Measurements from ENCODE around the gene FH. TPM values are rescaled to one million over a fixed set of nuclear protein-coding genes. Genes with fewer than 3 reads are reported as not detected.

FH gene
- total RNA-seq, 1 experiment from 2014 or later = 112 TPM

- CTCF ChIA-PET = interaction anchor here (0.9 kb wide), 1 partner anchor 30 kb away, joined by 3 read pairs; no protein-coding TSS in a partner anchor
- Mint-ChIP-seq H3K4me3 (ENCODE audit: low read depth, unreplicated experiment) (no peak overlapping the region), H3K27ac (ENCODE audit: unreplicated experiment) (no peak overlapping the region), H3K9me3 (ENCODE audit: low read depth, unreplicated experiment) (no peaks in the 10 kb centered on the region), H3K27me3 (ENCODE audit: unreplicated experiment) (no peaks in the 10 kb centered on the region), H3K36me3 (ENCODE audit: insufficient read depth, unreplicated experiment) (no peaks in the 10 kb centered on the region), H3K4me1 (ENCODE audit: low read depth, unreplicated experiment) (no peaks in the 10 kb centered on the region)
- intact Hi-C loops (cut with micrococcal nuclease; ENCODE audit: unreplicated experiment) = no loop called here
- no peak for DNase-seq
- no TSS peak for BruUV-seq (replicated peaks)
- TF ChIP-seq CTCF (IDR thresholded peaks at IDR 0.05; ENCODE audit: unreplicated experiment) = no peak
Observed at GRCh38 chr1:241459186-241459802, 60.3 kb downstream of the FH start.

- no peaks in the 10 kb centered on the region for H3K27me3 Mint-ChIP-seq (ENCODE audit: unreplicated experiment)
- no peaks in the 10 kb centered on the region for H3K4me1 Mint-ChIP-seq (ENCODE audit: low read depth, unreplicated experiment)
- DNase-seq = no peak
- intact Hi-C loops (cut with micrococcal nuclease; ENCODE audit: unreplicated experiment) = no loop called here
- no peak overlapping the region for H3K4me3 Mint-ChIP-seq (ENCODE audit: low read depth, unreplicated experiment)
- no peak for TF ChIP-seq CTCF (IDR thresholded peaks at IDR 0.05; ENCODE audit: unreplicated experiment)
- BruUV-seq (replicated peaks) = no TSS peak
- no peaks in the 10 kb centered on the region for H3K9me3 Mint-ChIP-seq (ENCODE audit: low read depth, unreplicated experiment)
- CTCF ChIA-PET = no interaction called here
- H3K27ac Mint-ChIP-seq (ENCODE audit: unreplicated experiment) = no peak overlapping the region
- no peaks in the 10 kb centered on the region for H3K36me3 Mint-ChIP-seq (ENCODE audit: insufficient read depth, unreplicated experiment)
Observed at GRCh38 chr1:241457421-241457820, 62.1 kb downstream of the FH start.

GRCh38 chr1:241456743-241457142, 62.8 kb downstream of the FH start:
- TF ChIP-seq CTCF (IDR thresholded peaks at IDR 0.05; ENCODE audit: unreplicated experiment) = no peak
- intact Hi-C loops (cut with micrococcal nuclease; ENCODE audit: unreplicated experiment) = no loop called here
- CTCF ChIA-PET = no interaction called here
- no peak overlapping the region for H3K4me3 Mint-ChIP-seq (ENCODE audit: low read depth, unreplicated experiment)
- no peaks in the 10 kb centered on the region for H3K36me3 Mint-ChIP-seq (ENCODE audit: insufficient read depth, unreplicated experiment)
- no peaks in the 10 kb centered on the region for H3K4me1 Mint-ChIP-seq (ENCODE audit: low read depth, unreplicated experiment)
- no peak overlapping the region for H3K27ac Mint-ChIP-seq (ENCODE audit: unreplicated experiment)
- no TSS peak for BruUV-seq (replicated peaks)
- DNase-seq = no peak
- H3K27me3 Mint-ChIP-seq (ENCODE audit: unreplicated experiment) = no peaks in the 10 kb centered on the region
- no peaks in the 10 kb centered on the region for H3K9me3 Mint-ChIP-seq (ENCODE audit: low read depth, unreplicated experiment)

GRCh38 chr1:241453732-241454131, 65.8 kb downstream of the FH start:
- intact Hi-C loops (cut with micrococcal nuclease; ENCODE audit: unreplicated experiment) = no loop called here
- BruUV-seq (replicated peaks) = no TSS peak
- H3K9me3 Mint-ChIP-seq (ENCODE audit: low read depth, unreplicated experiment) = no peaks in the 10 kb centered on the region
- CTCF ChIA-PET = no interaction called here
- no peak overlapping the region for H3K4me3 Mint-ChIP-seq (ENCODE audit: low read depth, unreplicated experiment)
- H3K27me3 Mint-ChIP-seq (ENCODE audit: unreplicated experiment) = no peaks in the 10 kb centered on the region
- H3K27ac Mint-ChIP-seq (ENCODE audit: unreplicated experiment) = no peak overlapping the region
- H3K36me3 Mint-ChIP-seq (ENCODE audit: insufficient read depth, unreplicated experiment) = no peaks in the 10 kb centered on the region
- DNase-seq = no peak
- TF ChIP-seq CTCF (IDR thresholded peaks at IDR 0.05; ENCODE audit: unreplicated experiment) = no peak
- no peaks in the 10 kb centered on the region for H3K4me1 Mint-ChIP-seq (ENCODE audit: low read depth, unreplicated experiment)
